HG03095 (cell line): ENCODE measurements around the gene SNX33.
"Not testable (repeated sequence)": the region's sequence is repeated elsewhere in the genome, so short reads cannot be mapped to it uniquely, and the experiment has no call there.

Experiments
- ATAC-seq: cut with Tn5 transposase; IDR thresholded peaks from one replicate; pipeline ENCODE4 v1.9.1; 2021; ENCODE audit warnings: moderate library complexity; ENCODE audit not compliant: unreplicated experiment

Gene SNX33

GRCh38 chr15:75697974-75698747 lies 50.4 kb downstream of the SNX33 start:
- ATAC-seq, result not testable (repeated sequence)

GRCh38 chr15:75699517-75699916 lies 51.8 kb downstream of the SNX33 start:
- not testable (repeated sequence) for ATAC-seq

GRCh38 chr15:75699961-75700874 lies 52.5 kb downstream of the SNX33 start:
- not testable (repeated sequence) for ATAC-seq

GRCh38 chr15:75701071-75702003 lies 53.6 kb downstream of the SNX33 start:
- not testable (repeated sequence) for ATAC-seq

- ATAC-seq, result no peak
Measured at GRCh38 chr15:75702436-75702835, 54.7 kb downstream of the SNX33 start.

GRCh38 chr15:75703440-75704262 lies 55.9 kb downstream of the SNX33 start:
- not testable (repeated sequence) for ATAC-seq

- ATAC-seq, result no peak
Measured at GRCh38 chr15:75704263-75704615, 56.5 kb downstream of the SNX33 start.

- no peak for ATAC-seq
Measured at GRCh38 chr15:75704618-75705017, 56.9 kb downstream of the SNX33 start.

- ATAC-seq, result not testable (repeated sequence)
Measured at GRCh38 chr15:75705375-75705774, 57.7 kb downstream of the SNX33 start.

GRCh38 chr15:75705854-75706681 lies 58.4 kb downstream of the SNX33 start:
- no peak for ATAC-seq

GRCh38 chr15:75706682-75706954 lies 58.9 kb downstream of the SNX33 start:
- no peak for ATAC-seq

- not testable (repeated sequence) for ATAC-seq
Measured at GRCh38 chr15:75709458-75709857, 61.7 kb downstream of the SNX33 start.

- ATAC-seq, result not testable (repeated sequence)
Measured at GRCh38 chr15:75710874-75711273, 63.2 kb downstream of the SNX33 start.

- not testable (repeated sequence) for ATAC-seq
Measured at GRCh38 chr15:75711495-75711894, 63.8 kb downstream of the SNX33 start.
